Mesothelial cell of epicardium (in vitro differentiated cells): Measurements from ENCODE around the gene GYG1. TPM values are rescaled to one million over a fixed set of nuclear protein-coding genes. Genes with fewer than 3 reads are reported as not detected.

ENCODE experiments used
- DNase-seq, 2 experiments: peaks; one replicate each; pipeline ENCODE4 v3.0.0; 2021; ENCODE audit warnings: low spot score in 2 of 2; ENCODE audit not compliant: unreplicated experiment in 2 of 2
- H3K27ac Mint-ChIP-seq: 2 replicates; pipeline ENCODE4 v1.8.0; 2021; ENCODE audit warnings: mixed read lengths
- H3K27me3 Mint-ChIP-seq: 2 replicates; pipeline ENCODE4 v1.8.0; 2021; ENCODE audit warnings: low read depth, mixed read lengths
- H3K36me3 Mint-ChIP-seq: 2 replicates; pipeline ENCODE4 v1.8.0; 2021; ENCODE audit warnings: mixed read lengths
- H3K4me1 Mint-ChIP-seq: 2 replicates; pipeline ENCODE4 v1.8.0; 2021; ENCODE audit warnings: mixed read lengths
- H3K4me3 Mint-ChIP-seq: 2 replicates; pipeline ENCODE4 v1.8.0; 2021; ENCODE audit warnings: mild to moderate bottlenecking, moderate library complexity, mixed read lengths
- H3K9me3 Mint-ChIP-seq: 2 replicates; pipeline ENCODE4 v1.8.0; 2021; ENCODE audit warnings: mixed read lengths
- CTCF ChIP-seq: fragments of 200-600 bp; sonication (generic); IDR thresholded peaks from one replicate; pipeline ENCODE4 v1.5.0; 2021; ENCODE audit warnings: antibody characterized with exemption; ENCODE audit not compliant: unreplicated experiment
- total RNA-seq: library from RNA; stranded (reverse); gene quantifications from 3 replicates; pipeline ENCODE4 v1.2.1, GENCODE V29; 2021

GYG1 gene
- total RNA-seq, 1 donor from 2014 or later: 20.9 TPM

- H3K27me3 Mint-ChIP-seq: peaks cover 7% of the 10 kb centered on the region
- DNase-seq: no peak
- peaks cover 7% of the 10 kb centered on the region for H3K9me3 Mint-ChIP-seq
- H3K36me3 Mint-ChIP-seq: no peaks in the 10 kb centered on the region
- H3K27ac Mint-ChIP-seq: no peak overlapping the region
- no peak overlapping the region for H3K4me3 Mint-ChIP-seq
- H3K4me1 Mint-ChIP-seq: peaks cover 19% of the 10 kb centered on the region
- TF ChIP-seq CTCF: no peak
These were observed 32.6 kb upstream of the GYG1 start for GRCh38 chr3:148958696-148959095.

- H3K4me3 Mint-ChIP-seq: no peak overlapping the region
- no peak for TF ChIP-seq CTCF
- H3K27me3 Mint-ChIP-seq: peaks cover 7% of the 10 kb centered on the region
- no peak for DNase-seq
- peaks cover 7% of the 10 kb centered on the region for H3K9me3 Mint-ChIP-seq
- no peaks in the 10 kb centered on the region for H3K4me1 Mint-ChIP-seq
- H3K27ac Mint-ChIP-seq: no peak overlapping the region
- H3K36me3 Mint-ChIP-seq: no peaks in the 10 kb centered on the region
These were observed 28.8 kb upstream of the GYG1 start for GRCh38 chr3:148962513-148962912.

GRCh38 chr3:148964809-148965208 lies 26.5 kb upstream of the GYG1 start:
- H3K36me3 Mint-ChIP-seq: no peaks in the 10 kb centered on the region
- no peak for TF ChIP-seq CTCF
- no peak overlapping the region for H3K27ac Mint-ChIP-seq
- DNase-seq: no peak
- H3K4me1 Mint-ChIP-seq: no peaks in the 10 kb centered on the region
- H3K27me3 Mint-ChIP-seq: peaks cover 7% of the 10 kb centered on the region
- H3K9me3 Mint-ChIP-seq: peaks cover 6% of the 10 kb centered on the region
- H3K4me3 Mint-ChIP-seq: no peak overlapping the region

- no peaks in the 10 kb centered on the region for H3K36me3 Mint-ChIP-seq
- H3K27me3 Mint-ChIP-seq: peaks cover 2% of the 10 kb centered on the region
- DNase-seq: no peak
- no peak overlapping the region for H3K27ac Mint-ChIP-seq
- TF ChIP-seq CTCF: no peak
- peaks cover 6% of the 10 kb centered on the region for H3K4me1 Mint-ChIP-seq
- no peak overlapping the region for H3K4me3 Mint-ChIP-seq
- peaks cover 6% of the 10 kb centered on the region for H3K9me3 Mint-ChIP-seq
These were observed 23.0 kb upstream of the GYG1 start for GRCh38 chr3:148968321-148968720.

GRCh38 chr3:148970271-148970670 lies 21.1 kb upstream of the GYG1 start:
- H3K36me3 Mint-ChIP-seq: no peaks in the 10 kb centered on the region
- H3K4me1 Mint-ChIP-seq: peaks cover 6% of the 10 kb centered on the region
- H3K4me3 Mint-ChIP-seq: no peak overlapping the region
- no peak overlapping the region for H3K27ac Mint-ChIP-seq
- TF ChIP-seq CTCF: no peak
- H3K27me3 Mint-ChIP-seq: no peaks in the 10 kb centered on the region
- DNase-seq: no peak
- peaks cover 6% of the 10 kb centered on the region for H3K9me3 Mint-ChIP-seq
